Activated T-cell treated with anti-CD3 and anti-CD28 coated beads, Interleukin-2, amount 50 U/mL, for 72 hours (primary cell): ENCODE results near the gene LOXHD1. TPM values are rescaled to one million over a fixed set of nuclear protein-coding genes. Genes with fewer than 3 reads are reported as not detected.

ENCODE experiments used
- ATAC-seq, 2 donors: fragments of 150-1000 bp; cut with Tn5 transposase; replicated peaks in 1 of 2; 2 replicates each; pipeline ENCODE4 v1.10.0; 2021; ENCODE audit warnings: moderate library complexity in 2 of 2, mild to moderate bottlenecking in 1 of 2
- DNase-seq, 2 donors: peaks; one replicate each; pipeline ENCODE4 v3.0.0; 2021 to 2022; ENCODE audit warnings: mixed read lengths in 1 of 2
- H3K27ac Mint-ChIP-seq: one replicate; pipeline ENCODE4 v1.8.0; 2022; ENCODE audit warnings: mild to moderate bottlenecking, moderate library complexity, mixed read lengths
- H3K27me3 Mint-ChIP-seq: one replicate; pipeline ENCODE4 v1.8.0; 2022; ENCODE audit warnings: low read depth, mixed read lengths
- H3K36me3 Mint-ChIP-seq, 2 donors: one replicate each; pipeline ENCODE4 v1.8.0; 2022; ENCODE audit warnings: mixed read lengths in 2 of 2, mild to moderate bottlenecking in 1 of 2; ENCODE audit not compliant: insufficient read depth in 2 of 2
- H3K4me1 Mint-ChIP-seq: one replicate; pipeline ENCODE4 v1.8.0; 2022; ENCODE audit warnings: low read depth, mixed read lengths
- H3K4me3 Mint-ChIP-seq, 2 donors: one replicate each; pipeline ENCODE4 v1.8.0; 2022; ENCODE audit warnings: mild to moderate bottlenecking in 2 of 2, mixed read lengths in 2 of 2, moderate library complexity in 2 of 2
- H3K9me3 Mint-ChIP-seq, 2 donors: one replicate each; pipeline ENCODE4 v1.8.0; 2022; ENCODE audit warnings: mixed read lengths in 2 of 2
- total RNA-seq, 2 donors: library from RNA; stranded (reverse); gene quantifications; one replicate each; pipeline ENCODE4 v1.2.3, GENCODE V29; 2022

The LOXHD1 gene
- total RNA-seq, 2 donors from 2014 or later: 0.05 to 0.07 TPM

GRCh38 chr18:46448347-46448746 lies 208.7 kb downstream of the LOXHD1 start:
- H3K4me1 Mint-ChIP-seq: no peaks in the 10 kb centered on the region
- H3K36me3 Mint-ChIP-seq: peaks cover 0 to 4% of the 10 kb centered on the region in 2 donors
- peaks cover 16% of the 10 kb centered on the region for H3K27me3 Mint-ChIP-seq
- peaks cover 0 to 3% of the 10 kb centered on the region in 2 donors for H3K9me3 Mint-ChIP-seq
- ATAC-seq: no peak
- DNase-seq: no peak
- no peak overlapping the region for H3K4me3 Mint-ChIP-seq
- H3K27ac Mint-ChIP-seq: no peak overlapping the region

DNA sequence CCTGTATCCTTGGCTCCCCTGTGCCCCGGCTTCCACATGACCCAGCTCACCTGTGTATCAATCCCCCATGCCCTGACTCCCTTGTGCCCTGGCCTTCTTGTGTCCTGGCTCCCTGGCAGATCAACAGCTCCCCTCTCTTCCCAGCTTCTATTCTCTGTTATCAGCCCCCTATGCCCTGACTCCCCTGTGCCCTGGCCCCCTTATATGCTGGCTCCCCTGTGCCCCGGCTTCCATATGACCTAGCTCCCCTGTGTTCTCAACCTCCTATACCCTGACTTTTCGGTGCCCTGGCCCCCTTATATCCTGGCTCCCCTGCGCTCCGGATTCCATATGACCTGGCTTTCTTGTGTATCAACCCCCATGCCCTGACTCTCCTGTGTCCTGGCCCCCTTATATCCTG lies 209.2 kb downstream of the LOXHD1 start:
- Mint-ChIP-seq H3K27me3 (peaks cover 16% of the 10 kb centered on the region), H3K4me1 (no peaks in the 10 kb centered on the region), H3K9me3 (peaks cover 0 to 3% of the 10 kb centered on the region in 2 donors), H3K27ac (no peak overlapping the region), H3K36me3 (peaks cover 0 to 4% of the 10 kb centered on the region in 2 donors), H3K4me3 (no peak overlapping the region)
- ATAC-seq: no peak
- no peak for DNase-seq

DNA sequence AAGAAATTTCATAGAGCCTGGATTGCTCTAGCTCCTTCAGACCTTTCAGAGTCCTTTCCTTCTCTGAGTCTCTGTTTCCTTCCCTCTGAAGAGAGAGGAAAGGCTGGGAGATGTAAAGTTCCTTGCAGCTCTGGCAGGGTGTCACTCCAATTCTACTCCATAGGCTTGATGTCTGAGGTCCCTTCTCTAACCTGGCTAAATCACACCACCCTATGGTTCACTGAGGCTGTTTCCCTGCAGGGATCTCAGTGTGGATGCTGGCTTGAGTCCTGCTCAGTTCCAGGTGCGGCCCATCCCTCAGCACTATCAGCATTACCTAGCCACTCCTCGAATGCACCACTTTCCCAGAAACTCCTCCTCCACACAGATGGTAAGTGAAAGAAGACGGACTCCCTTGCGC lies 209.7 kb downstream of the LOXHD1 start:
- ATAC-seq (no peak), DNase-seq (no peak)
- H3K4me3 Mint-ChIP-seq: no peak overlapping the region
- peaks cover 0 to 3% of the 10 kb centered on the region in 2 donors for H3K9me3 Mint-ChIP-seq
- H3K36me3 Mint-ChIP-seq: peaks cover 0 to 4% of the 10 kb centered on the region in 2 donors
- no peaks in the 10 kb centered on the region for H3K4me1 Mint-ChIP-seq
- H3K27ac Mint-ChIP-seq: no peak overlapping the region
- peaks cover 16% of the 10 kb centered on the region for H3K27me3 Mint-ChIP-seq

DNA sequence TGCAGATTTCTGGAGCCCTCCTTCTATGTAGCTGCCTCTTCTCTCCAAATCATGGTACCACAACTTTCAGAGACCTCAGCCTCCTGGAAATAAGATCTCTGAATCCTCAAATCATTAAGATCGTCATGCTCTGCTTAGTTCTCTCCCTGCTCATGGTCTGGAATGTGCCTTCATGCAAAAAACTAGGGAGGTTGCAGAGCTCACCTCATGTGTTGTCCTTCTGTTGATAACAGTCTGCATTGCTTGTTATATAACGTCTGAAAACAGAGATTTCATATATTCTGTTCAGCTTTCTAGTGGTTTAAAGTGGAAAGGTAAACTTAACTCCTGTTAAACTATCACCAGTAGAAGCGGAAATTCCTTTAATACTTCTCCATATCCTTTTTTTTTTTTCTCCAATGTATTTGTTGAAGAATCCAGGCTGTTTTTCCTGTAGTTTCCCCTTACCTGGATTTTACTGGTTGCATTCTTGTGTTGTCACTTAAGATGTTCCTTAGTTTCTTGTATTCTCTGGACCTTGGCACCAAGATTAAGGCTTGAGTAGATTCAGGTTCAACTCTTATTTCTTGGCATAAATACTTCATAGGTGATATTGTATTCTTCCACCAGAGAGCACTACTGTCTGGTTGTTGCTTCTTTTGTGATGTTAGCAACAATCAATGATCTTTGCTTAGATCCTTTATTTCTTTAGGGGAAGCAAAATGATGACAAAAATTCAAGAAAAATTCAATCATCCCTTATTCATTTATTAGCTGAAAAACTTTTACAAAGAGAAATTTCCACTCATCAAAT lies 211.3 kb downstream of the LOXHD1 start:
- Mint-ChIP-seq H3K27me3 (peaks cover 16% of the 10 kb centered on the region), H3K36me3 (peaks cover 0 to 4% of the 10 kb centered on the region in 2 donors), H3K9me3 (peaks cover 0 to 3% of the 10 kb centered on the region in 2 donors), H3K4me1 (no peaks in the 10 kb centered on the region), H3K4me3 (no peak overlapping the region), H3K27ac (no peak overlapping the region)
- no peak for DNase-seq
- no peak for ATAC-seq

DNA sequence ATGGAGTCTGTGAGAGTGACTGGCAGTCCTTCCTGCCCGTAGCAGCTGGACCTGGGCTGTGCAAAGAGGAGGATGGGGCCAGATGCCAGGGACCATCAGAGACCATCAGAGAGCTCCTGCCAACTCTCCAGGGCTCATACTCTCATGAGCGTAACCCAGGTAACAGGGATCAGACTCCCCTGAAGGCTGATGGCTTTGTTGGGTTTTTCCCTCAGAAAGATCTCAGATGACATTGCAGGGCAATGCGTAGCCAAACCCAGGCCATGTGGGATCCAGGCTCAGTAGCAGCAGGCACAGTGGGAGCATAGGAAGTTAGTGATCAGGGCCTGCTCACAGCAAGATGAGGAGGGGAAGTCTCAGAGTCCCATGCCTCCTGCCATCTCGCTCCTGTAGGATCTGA lies 218.0 kb downstream of the LOXHD1 start:
- ATAC-seq: no peak
- no peaks in the 10 kb centered on the region for H3K9me3 Mint-ChIP-seq
- no peak overlapping the region for H3K4me3 Mint-ChIP-seq
- H3K4me1 Mint-ChIP-seq: no peaks in the 10 kb centered on the region
- no peaks in the 10 kb centered on the region for H3K36me3 Mint-ChIP-seq
- DNase-seq: no peak
- H3K27me3 Mint-ChIP-seq: no peaks in the 10 kb centered on the region
- no peak overlapping the region for H3K27ac Mint-ChIP-seq

- H3K4me3 Mint-ChIP-seq: no peak overlapping the region
- no peak overlapping the region for H3K27ac Mint-ChIP-seq
- H3K4me1 Mint-ChIP-seq: no peaks in the 10 kb centered on the region
- ATAC-seq (no peak), DNase-seq (no peak)
- H3K9me3 Mint-ChIP-seq: no peaks in the 10 kb centered on the region
- no peaks in the 10 kb centered on the region for H3K27me3 Mint-ChIP-seq
- no peaks in the 10 kb centered on the region for H3K36me3 Mint-ChIP-seq
These were observed 220.0 kb downstream of the LOXHD1 start for GRCh38 chr18:46437061-46437460.

DNA sequence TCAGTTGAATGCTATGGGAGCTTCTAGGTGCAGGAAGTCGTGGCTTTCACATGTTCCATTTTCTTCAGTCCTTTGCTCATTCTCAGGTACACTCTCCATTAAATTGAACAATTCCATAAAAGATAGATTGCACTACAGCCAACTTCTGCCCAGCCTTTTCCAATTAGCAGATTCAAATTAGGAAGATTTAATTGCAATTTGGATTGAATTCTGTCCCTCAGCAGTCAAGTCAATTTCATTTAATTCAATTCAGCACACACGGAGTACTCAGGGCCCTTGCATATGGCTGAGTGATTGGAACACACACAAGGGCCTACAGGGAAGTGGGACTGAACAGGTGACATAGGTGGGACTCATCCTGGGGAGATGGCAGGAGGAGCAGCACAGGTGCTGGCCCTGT lies 220.4 kb downstream of the LOXHD1 start:
- ATAC-seq (no peak), DNase-seq (no peak)
- H3K36me3 Mint-ChIP-seq: no peaks in the 10 kb centered on the region
- H3K4me3 Mint-ChIP-seq: no peak overlapping the region
- H3K27me3 Mint-ChIP-seq: no peaks in the 10 kb centered on the region
- no peak overlapping the region for H3K27ac Mint-ChIP-seq
- H3K9me3 Mint-ChIP-seq: no peaks in the 10 kb centered on the region
- H3K4me1 Mint-ChIP-seq: no peaks in the 10 kb centered on the region

DNA sequence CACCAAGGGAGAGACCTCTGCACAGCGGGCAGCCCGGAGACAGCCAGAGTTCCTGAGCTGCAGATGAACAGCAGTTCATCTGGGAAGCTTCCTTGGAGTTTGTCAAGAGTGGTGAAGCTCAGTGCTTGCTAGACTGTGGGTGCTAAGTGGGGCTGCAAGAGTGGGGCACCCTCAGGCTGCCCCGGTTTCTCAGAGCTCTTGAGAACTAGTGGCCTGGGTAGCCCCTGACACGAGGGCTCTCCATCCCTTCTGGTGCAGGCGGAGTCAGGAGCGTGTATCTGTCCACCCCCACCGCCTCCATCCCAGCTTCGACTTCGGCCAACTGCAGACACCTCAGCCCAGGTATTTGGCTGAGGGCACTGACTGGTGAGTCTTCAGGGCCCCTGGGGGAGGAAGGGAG lies 222.0 kb downstream of the LOXHD1 start:
- Mint-ChIP-seq H3K27me3 (no peaks in the 10 kb centered on the region), H3K27ac (no peak overlapping the region), H3K9me3 (no peaks in the 10 kb centered on the region), H3K36me3 (no peaks in the 10 kb centered on the region), H3K4me3 (no peak overlapping the region), H3K4me1 (no peaks in the 10 kb centered on the region)
- no peak for DNase-seq
- ATAC-seq: no peak

GRCh38 chr18:46434629-46435028 lies 222.4 kb downstream of the LOXHD1 start:
- no peak for ATAC-seq
- H3K36me3 Mint-ChIP-seq: no peaks in the 10 kb centered on the region

DNA sequence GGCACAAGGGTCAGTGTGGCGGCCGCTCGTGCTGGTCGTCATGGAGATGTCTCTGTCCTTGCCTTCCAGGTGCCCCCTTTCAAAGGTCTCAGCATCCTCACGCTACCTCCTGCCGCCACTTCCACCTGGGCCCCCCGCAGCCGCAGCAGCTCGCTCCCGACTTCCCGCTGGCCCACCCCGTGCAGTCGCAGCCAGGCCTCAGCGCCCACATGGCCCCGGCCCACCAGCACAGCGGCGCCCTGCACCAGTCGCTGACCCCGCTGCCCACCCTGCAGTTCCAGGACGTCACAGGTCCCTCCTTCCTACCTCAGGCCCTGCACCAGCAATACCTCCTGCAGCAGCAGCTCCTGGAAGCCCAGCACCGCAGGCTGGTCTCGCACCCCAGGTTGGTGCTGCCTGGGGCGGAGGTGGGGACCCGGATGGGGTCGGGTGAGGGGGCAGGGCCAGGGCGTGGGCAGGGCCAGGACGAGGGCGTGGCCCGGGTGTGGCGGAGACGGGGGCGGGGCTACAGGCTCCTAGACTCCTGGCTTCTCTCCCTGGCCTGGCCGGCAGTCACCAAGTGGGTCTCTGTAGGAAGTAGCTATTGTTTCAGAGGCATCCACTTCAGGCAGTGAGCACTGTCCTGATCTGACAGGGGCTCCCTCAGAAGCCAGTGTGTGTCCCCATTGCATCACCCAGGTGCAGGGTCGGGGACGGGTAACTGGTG lies 223.7 kb downstream of the LOXHD1 start:
- Mint-ChIP-seq H3K4me1 (no peaks in the 10 kb centered on the region), H3K36me3 (no peaks in the 10 kb centered on the region), H3K9me3 (no peaks in the 10 kb centered on the region), H3K27ac (no peak overlapping the region), H3K4me3 (no peak overlapping the region), H3K27me3 (no peaks in the 10 kb centered on the region)
- no peak for DNase-seq
- ATAC-seq: peak in 1 of 2 donors; percentile 15

More at GRCh38 chr18:46434629-46435028, 222.4 kb downstream of the LOXHD1 start:
- no peak for DNase-seq
- Mint-ChIP-seq H3K9me3 (no peaks in the 10 kb centered on the region), H3K4me1 (no peaks in the 10 kb centered on the region), H3K27ac (no peak overlapping the region), H3K27me3 (no peaks in the 10 kb centered on the region), H3K4me3 (no peak overlapping the region)

DNA sequence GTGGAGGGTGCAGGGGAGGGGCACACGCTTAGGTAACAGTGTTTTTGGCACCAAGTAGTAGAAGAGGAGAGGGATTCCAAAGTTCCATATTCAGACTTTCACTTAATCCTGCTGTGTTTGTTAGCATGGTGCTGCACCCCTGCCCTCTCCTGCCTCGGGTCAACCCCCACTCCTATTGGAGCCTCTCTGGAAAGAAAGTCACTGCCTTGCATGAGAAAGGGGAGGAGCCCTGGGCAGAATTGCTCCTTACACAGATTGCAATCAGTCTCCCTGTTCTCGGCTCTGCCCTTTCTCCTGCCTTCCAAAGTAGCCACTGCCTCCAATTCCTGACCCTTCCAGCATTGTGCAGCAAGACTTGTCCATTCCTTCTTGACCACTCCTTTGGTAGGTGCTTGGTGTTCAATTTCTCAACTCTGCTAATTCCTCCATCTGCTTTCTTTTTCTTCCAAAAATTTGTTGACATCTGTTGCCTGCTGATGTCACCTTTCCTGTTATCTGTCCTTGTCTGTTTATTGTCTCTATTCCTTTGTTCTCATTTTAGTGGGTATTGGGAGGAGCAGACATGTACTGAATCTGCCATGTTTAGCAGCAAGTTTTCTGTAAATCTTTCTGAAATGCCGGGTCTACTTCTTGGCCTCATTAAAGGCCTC lies 225.4 kb downstream of the LOXHD1 start:
- no peak overlapping the region for H3K4me3 Mint-ChIP-seq
- H3K27me3 Mint-ChIP-seq: no peaks in the 10 kb centered on the region
- DNase-seq (no peak), ATAC-seq (no peak)
- no peak overlapping the region for H3K27ac Mint-ChIP-seq
- H3K4me1 Mint-ChIP-seq: no peaks in the 10 kb centered on the region
- no peaks in the 10 kb centered on the region for H3K36me3 Mint-ChIP-seq
- no peaks in the 10 kb centered on the region for H3K9me3 Mint-ChIP-seq

DNA sequence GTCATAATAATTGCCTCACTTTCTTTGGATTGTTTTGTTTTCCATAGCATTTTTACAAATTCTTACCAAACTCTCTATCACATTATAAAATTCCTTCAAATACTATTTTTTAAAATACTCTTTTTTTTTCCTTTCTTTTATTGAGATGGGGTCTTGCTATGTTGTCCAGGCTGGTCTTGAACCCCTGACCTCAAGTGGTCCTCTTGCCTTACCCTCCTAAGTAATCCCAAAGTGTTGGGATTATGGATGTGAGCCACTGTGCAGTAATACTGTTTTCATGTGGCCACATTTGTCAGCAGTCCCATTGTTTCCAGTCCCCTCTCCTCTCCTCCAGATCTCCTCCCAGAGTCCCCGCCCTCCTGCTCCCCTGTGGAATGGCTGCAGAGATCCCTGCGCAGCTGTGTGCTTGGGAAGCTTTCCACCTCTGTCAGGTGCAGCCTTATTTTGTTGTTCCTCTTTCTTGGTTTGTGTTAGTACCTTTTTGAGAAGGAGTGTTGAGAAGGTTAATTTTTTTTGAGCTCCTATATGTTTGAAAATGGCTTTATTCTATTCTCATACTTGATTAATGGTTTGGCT lies 227.3 kb downstream of the LOXHD1 start:
- no peaks in the 10 kb centered on the region for H3K4me1 Mint-ChIP-seq
- no peaks in the 10 kb centered on the region for H3K27me3 Mint-ChIP-seq
- no peak overlapping the region for H3K27ac Mint-ChIP-seq
- DNase-seq (no peak), ATAC-seq (no peak)
- no peaks in the 10 kb centered on the region for H3K9me3 Mint-ChIP-seq
- H3K36me3 Mint-ChIP-seq: no peaks in the 10 kb centered on the region
- no peak overlapping the region for H3K4me3 Mint-ChIP-seq

- no peaks in the 10 kb centered on the region for H3K27me3 Mint-ChIP-seq
- no peak for DNase-seq
- H3K4me1 Mint-ChIP-seq: no peaks in the 10 kb centered on the region
- no peak for ATAC-seq
- no peak overlapping the region for H3K4me3 Mint-ChIP-seq
- no peak overlapping the region for H3K27ac Mint-ChIP-seq
- H3K36me3 Mint-ChIP-seq: no peaks in the 10 kb centered on the region
- no peaks in the 10 kb centered on the region for H3K9me3 Mint-ChIP-seq
These were observed 227.9 kb downstream of the LOXHD1 start for GRCh38 chr18:46429130-46429529.
